Effector memory CD8-positive, alpha-beta T cell (primary cell): ENCODE measurements around the gene SLC2A5.

Experiments
- ATAC-seq: fragments of 150-1000 bp; cut with Tn5 transposase; replicated peaks from 2 replicates; pipeline ENCODE4 v1.10.0; 2021; ENCODE audit warnings: mild to moderate bottlenecking, moderate library complexity
- DNase-seq, 3 experiments: peaks; one replicate each; pipeline ENCODE4 v3.0.0; 2021
- H3K27ac Mint-ChIP-seq, 2 donors: one replicate each; pipeline ENCODE4 v1.8.0; 2022; ENCODE audit warnings: mild to moderate bottlenecking in 2 of 2, mixed read lengths in 2 of 2, moderate library complexity in 2 of 2
- H3K27me3 Mint-ChIP-seq, 2 donors: one replicate each; pipeline ENCODE4 v1.8.0; 2022; ENCODE audit warnings: mixed read lengths in 2 of 2
- H3K36me3 Mint-ChIP-seq: one replicate; pipeline ENCODE4 v1.8.0; 2022; ENCODE audit warnings: mild to moderate bottlenecking, moderate library complexity, mixed read lengths; ENCODE audit not compliant: insufficient read depth
- H3K4me1 Mint-ChIP-seq, 2 donors: one replicate each; pipeline ENCODE4 v1.8.0; 2022; ENCODE audit warnings: low read depth in 2 of 2, mixed read lengths in 2 of 2
- H3K4me3 Mint-ChIP-seq, 2 donors: one replicate each; pipeline ENCODE4 v1.8.0; 2022; ENCODE audit warnings: mild to moderate bottlenecking in 2 of 2, mixed read lengths in 2 of 2, moderate library complexity in 2 of 2
- H3K9me3 Mint-ChIP-seq, 2 donors: one replicate each; pipeline ENCODE4 v1.8.0; 2022; ENCODE audit warnings: mixed read lengths in 2 of 2

Gene SLC2A5

GRCh38 chr1:8988618-8988967 lies 80.8 kb downstream of the SLC2A5 start:
- Mint-ChIP-seq H3K4me3 (no peak overlapping the region), H3K27ac (no peak overlapping the region)
- ATAC-seq, result no peak

GRCh38 chr1:8987881-8988617 lies 81.4 kb downstream of the SLC2A5 start:
- Mint-ChIP-seq H3K36me3 (peaks cover 6% of the 10 kb centered on the region), H3K9me3 (no peaks in the 10 kb centered on the region), H3K4me3 (no peak overlapping the region), H3K27ac (no peak overlapping the region), H3K27me3 (no peaks in the 10 kb centered on the region), H3K4me1 (peaks cover 0 to 10% of the 10 kb centered on the region in 2 donors)
- peak; percentile 49 to 59 (median 53) for DNase-seq
- peak; percentile 82 for ATAC-seq

More at GRCh38 chr1:8988618-8988967, 80.8 kb downstream of the SLC2A5 start:
- no peaks in the 10 kb centered on the region for H3K27me3 Mint-ChIP-seq
- H3K4me1 Mint-ChIP-seq, result peaks cover 0 to 10% of the 10 kb centered on the region in 2 donors
- H3K9me3 Mint-ChIP-seq, result no peaks in the 10 kb centered on the region
- H3K36me3 Mint-ChIP-seq, result peaks cover 6% of the 10 kb centered on the region
- no peak for DNase-seq

GRCh38 chr1:8986814-8987190 lies 82.6 kb downstream of the SLC2A5 start:
- H3K4me1 Mint-ChIP-seq, result peaks cover 0 to 10% of the 10 kb centered on the region in 2 donors
- ATAC-seq (no peak), DNase-seq (no peak)
- no peaks in the 10 kb centered on the region for H3K9me3 Mint-ChIP-seq
- H3K36me3 Mint-ChIP-seq, result peaks cover 2% of the 10 kb centered on the region
- no peaks in the 10 kb centered on the region for H3K27me3 Mint-ChIP-seq
- peak overlapping the region in 1 of 2 donors; percentile 53 for H3K4me3 Mint-ChIP-seq
- H3K27ac Mint-ChIP-seq, result peak overlapping the region; percentile 44 to 80

- H3K9me3 Mint-ChIP-seq, result no peaks in the 10 kb centered on the region
- peak overlapping the region in 1 of 2 donors; percentile 53 for H3K4me3 Mint-ChIP-seq
- peak overlapping the region; percentile 44 to 80 for H3K27ac Mint-ChIP-seq
- H3K4me1 Mint-ChIP-seq, result peaks cover 0 to 10% of the 10 kb centered on the region in 2 donors
- no peaks in the 10 kb centered on the region for H3K27me3 Mint-ChIP-seq
- H3K36me3 Mint-ChIP-seq, result peaks cover 2% of the 10 kb centered on the region
- ATAC-seq, result no peak
- DNase-seq, result no peak
These were observed 83.3 kb downstream of the SLC2A5 start for GRCh38 chr1:8985915-8986813.
